Posterior vena cava (tissue), 2 donors: Measurements from ENCODE around the gene TBC1D1. TPM values are rescaled to one million over a fixed set of nuclear protein-coding genes. Genes with fewer than 3 reads are reported as not detected.

Experiments used
- DNase-seq: peaks from one replicate; pipeline ENCODE4 v3.0.0-alpha.2; 2020; ENCODE audit warnings: low spot score
- intact Hi-C, 2 donors: fragments of 100-400 bp; cut with DNase I; formaldehyde crosslinking; loops; one replicate each; pipeline versions ENCODE4 v1.14.1 to v1.14.2; 2022 to 2023
- total RNA-seq, 2 donors: library from RNA; stranded (reverse); fragmentation: NEBNext Ultra II Directional; extraction: Animal tissue kit (Norgen Biotek cat#: 25700); gene quantifications; one replicate each; pipeline ENCODE4 v1.2.1, GENCODE V29; 2021
- donor health status: DM: yes; HTN: yes; CAD: no.
- donor health status: DM: yes; HTN: yes; CAD: no.

The TBC1D1 gene
- total RNA-seq, 2 donors from 2014 or later, result 94.7 to 152 TPM

GRCh38 chr4:38060829-38061431, 170.0 kb downstream of the TBC1D1 start:
- intact Hi-C loops, result loop anchor here (10.0 kb wide), 3 partner anchors 114 to 614 kb away; no protein-coding TSS in a partner anchor
- no peak for DNase-seq

GRCh38 chr4:38062088-38062775, 171.3 kb downstream of the TBC1D1 start:
- peak; percentile 89 for DNase-seq
- intact Hi-C loops, result loop anchor here (10.0 kb wide), 3 partner anchors 113 to 613 kb away; no protein-coding TSS in a partner anchor

GRCh38 chr4:38062776-38063097, 171.9 kb downstream of the TBC1D1 start:
- intact Hi-C loops, result loop anchor here (1.0 to 10.0 kb wide), 4 partner anchors 32 to 612 kb away; no protein-coding TSS in a partner anchor
- no peak for DNase-seq

GRCh38 chr4:38065176-38065575, 174.3 kb downstream of the TBC1D1 start:
- intact Hi-C loops, result loop anchor here (5.0 to 10.0 kb wide), 4 partner anchors 110 to 667 kb away; no protein-coding TSS in a partner anchor
- no peak for DNase-seq

- DNase-seq, result no peak
- intact Hi-C loops, result loop anchor here (5.0 to 10.0 kb wide), 4 partner anchors 109 to 666 kb away; no protein-coding TSS in a partner anchor
These were observed 175.0 kb downstream of the TBC1D1 start for GRCh38 chr4:38065900-38066299.

GRCh38 chr4:38067499-38067898, 176.6 kb downstream of the TBC1D1 start:
- intact Hi-C loops, result loop anchor here (5.0 to 10.0 kb wide), 4 partner anchors 107 to 665 kb away; no protein-coding TSS in a partner anchor
- DNase-seq, result no peak

GRCh38 chr4:38068107-38068506, 177.2 kb downstream of the TBC1D1 start:
- intact Hi-C loops, result loop anchor here (5.0 to 10.0 kb wide), 4 partner anchors 107 to 664 kb away; no protein-coding TSS in a partner anchor
- no peak for DNase-seq

GRCh38 chr4:38069271-38069760, 178.4 kb downstream of the TBC1D1 start:
- no peak for DNase-seq
- intact Hi-C loops, result loop anchor here (5.0 to 10.0 kb wide), 4 partner anchors 105 to 663 kb away; no protein-coding TSS in a partner anchor

- intact Hi-C loops, result loop anchor here in 1 of 2 donors (5.0 kb wide), 1 partner anchor 660 kb away; no protein-coding TSS in a partner anchor
- DNase-seq, result no peak
These were observed 181.0 kb downstream of the TBC1D1 start for GRCh38 chr4:38071801-38072431.

GRCh38 chr4:38072578-38072977, 181.7 kb downstream of the TBC1D1 start:
- intact Hi-C loops, result loop anchor here in 1 of 2 donors (5.0 kb wide), 1 partner anchor 660 kb away; no protein-coding TSS in a partner anchor
- DNase-seq, result no peak

GRCh38 chr4:38073596-38074234, 182.8 kb downstream of the TBC1D1 start:
- intact Hi-C loops, result loop anchor here in 1 of 2 donors (5.0 kb wide), 1 partner anchor 659 kb away; no protein-coding TSS in a partner anchor
- no peak for DNase-seq

GRCh38 chr4:38075370-38076152, 184.7 kb downstream of the TBC1D1 start:
- intact Hi-C loops, result no loop called here

GRCh38 chr4:38076153-38076669, 185.3 kb downstream of the TBC1D1 start:
- no peak for DNase-seq
- intact Hi-C loops, result no loop called here

More at GRCh38 chr4:38075370-38076152, 184.7 kb downstream of the TBC1D1 start:
- no peak for DNase-seq

GRCh38 chr4:38077791-38078489, 187.1 kb downstream of the TBC1D1 start:
- intact Hi-C loops, result no loop called here
- DNase-seq, result no peak

GRCh38 chr4:38078590-38079421, 187.9 kb downstream of the TBC1D1 start:
- no peak for DNase-seq
- intact Hi-C loops, result no loop called here

- intact Hi-C loops, result no loop called here
- no peak for DNase-seq
These were observed 189.4 kb downstream of the TBC1D1 start for GRCh38 chr4:38080061-38080974.
